ENCODE measurements around the gene SLC35F4.

DNA sequence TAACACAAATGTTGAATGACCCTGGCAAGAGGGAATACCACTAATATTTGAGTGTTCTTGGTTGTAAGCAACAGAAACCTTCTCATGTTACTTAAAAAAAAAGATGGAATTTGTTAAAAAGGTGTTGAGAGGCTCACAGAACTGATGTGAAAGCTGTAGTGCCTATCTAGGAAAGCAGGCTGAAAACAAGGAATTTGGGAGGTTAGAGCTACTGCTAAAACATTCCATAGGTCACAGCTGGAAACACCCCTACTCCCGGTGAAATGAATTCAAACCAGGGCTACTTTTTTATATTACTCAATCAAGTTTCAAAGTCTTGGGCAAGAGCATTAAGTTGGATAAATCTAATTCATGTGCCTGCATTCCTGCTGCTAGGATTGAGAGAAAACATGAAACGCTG is 104.1 kb downstream of the SLC35F4 start:
- TF ChIP-seq POLR2A (IDR thresholded peaks at IDR 0.05; ENCODE audit: borderline replicate concordance, extremely low read depth, insufficient read depth, insufficient read length) (no peak), TCF7L2 (IDR thresholded peaks at IDR 0.05; ENCODE audit: borderline replicate concordance, extremely low read depth, insufficient read depth, insufficient read length) (no peak), EZH2 (IDR thresholded peaks at IDR 0.05) (no peak), POLR2AphosphoS5 (IDR thresholded peaks at IDR 0.05; ENCODE audit: low read depth, low read length) (no peak), EZH2phosphoT487 (IDR thresholded peaks at IDR 0.05; ENCODE audit: borderline replicate concordance) (no peak), YY1 (IDR thresholded peaks at IDR 0.05; ENCODE audit: extremely low read depth, insufficient replicate concordance, low read depth, low read length) (no peak), SIN3A (IDR thresholded peaks at IDR 0.05; ENCODE audit: low read depth) (no peak), SP1 (IDR thresholded peaks at IDR 0.05; ENCODE audit: low read depth) (no peak), ZNF274 (IDR thresholded peaks at IDR 0.05; ENCODE audit: low read depth, low read length) (no peak)
- TF ChIP-seq, protein P1, sequence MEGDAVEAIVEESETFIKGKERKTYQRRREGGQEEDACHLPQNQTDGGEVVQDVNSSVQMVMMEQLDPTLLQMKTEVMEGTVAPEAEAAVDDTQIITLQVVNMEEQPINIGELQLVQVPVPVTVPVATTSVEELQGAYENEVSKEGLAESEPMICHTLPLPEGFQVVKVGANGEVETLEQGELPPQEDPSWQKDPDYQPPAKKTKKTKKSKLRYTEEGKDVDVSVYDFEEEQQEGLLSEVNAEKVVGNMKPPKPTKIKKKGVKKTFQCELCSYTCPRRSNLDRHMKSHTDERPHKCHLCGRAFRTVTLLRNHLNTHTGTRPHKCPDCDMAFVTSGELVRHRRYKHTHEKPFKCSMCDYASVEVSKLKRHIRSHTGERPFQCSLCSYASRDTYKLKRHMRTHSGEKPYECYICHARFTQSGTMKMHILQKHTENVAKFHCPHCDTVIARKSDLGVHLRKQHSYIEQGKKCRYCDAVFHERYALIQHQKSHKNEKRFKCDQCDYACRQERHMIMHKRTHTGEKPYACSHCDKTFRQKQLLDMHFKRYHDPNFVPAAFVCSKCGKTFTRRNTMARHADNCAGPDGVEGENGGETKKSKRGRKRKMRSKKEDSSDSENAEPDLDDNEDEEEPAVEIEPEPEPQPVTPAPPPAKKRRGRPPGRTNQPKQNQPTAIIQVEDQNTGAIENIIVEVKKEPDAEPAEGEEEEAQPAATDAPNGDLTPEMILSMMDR (IDR thresholded peaks at IDR 0.05 in 2 of 3, conservative IDR thresholded peaks at IDR 0.05 in 1 of 3; ENCODE audit: borderline replicate concordance in 1 of 3, insufficient read depth in 1 of 3, low read depth in 2 of 3, low read length in 2 of 3): no peak
- TF ChIP-seq, protein P2, sequence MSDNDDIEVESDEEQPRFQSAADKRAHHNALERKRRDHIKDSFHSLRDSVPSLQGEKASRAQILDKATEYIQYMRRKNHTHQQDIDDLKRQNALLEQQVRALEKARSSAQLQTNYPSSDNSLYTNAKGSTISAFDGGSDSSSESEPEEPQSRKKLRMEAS (IDR thresholded peaks at IDR 0.05): no peak
- TF ChIP-seq, protein P3, sequence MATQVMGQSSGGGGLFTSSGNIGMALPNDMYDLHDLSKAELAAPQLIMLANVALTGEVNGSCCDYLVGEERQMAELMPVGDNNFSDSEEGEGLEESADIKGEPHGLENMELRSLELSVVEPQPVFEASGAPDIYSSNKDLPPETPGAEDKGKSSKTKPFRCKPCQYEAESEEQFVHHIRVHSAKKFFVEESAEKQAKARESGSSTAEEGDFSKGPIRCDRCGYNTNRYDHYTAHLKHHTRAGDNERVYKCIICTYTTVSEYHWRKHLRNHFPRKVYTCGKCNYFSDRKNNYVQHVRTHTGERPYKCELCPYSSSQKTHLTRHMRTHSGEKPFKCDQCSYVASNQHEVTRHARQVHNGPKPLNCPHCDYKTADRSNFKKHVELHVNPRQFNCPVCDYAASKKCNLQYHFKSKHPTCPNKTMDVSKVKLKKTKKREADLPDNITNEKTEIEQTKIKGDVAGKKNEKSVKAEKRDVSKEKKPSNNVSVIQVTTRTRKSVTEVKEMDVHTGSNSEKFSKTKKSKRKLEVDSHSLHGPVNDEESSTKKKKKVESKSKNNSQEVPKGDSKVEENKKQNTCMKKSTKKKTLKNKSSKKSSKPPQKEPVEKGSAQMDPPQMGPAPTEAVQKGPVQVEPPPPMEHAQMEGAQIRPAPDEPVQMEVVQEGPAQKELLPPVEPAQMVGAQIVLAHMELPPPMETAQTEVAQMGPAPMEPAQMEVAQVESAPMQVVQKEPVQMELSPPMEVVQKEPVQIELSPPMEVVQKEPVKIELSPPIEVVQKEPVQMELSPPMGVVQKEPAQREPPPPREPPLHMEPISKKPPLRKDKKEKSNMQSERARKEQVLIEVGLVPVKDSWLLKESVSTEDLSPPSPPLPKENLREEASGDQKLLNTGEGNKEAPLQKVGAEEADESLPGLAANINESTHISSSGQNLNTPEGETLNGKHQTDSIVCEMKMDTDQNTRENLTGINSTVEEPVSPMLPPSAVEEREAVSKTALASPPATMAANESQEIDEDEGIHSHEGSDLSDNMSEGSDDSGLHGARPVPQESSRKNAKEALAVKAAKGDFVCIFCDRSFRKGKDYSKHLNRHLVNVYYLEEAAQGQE (IDR thresholded peaks at IDR 0.05; ENCODE audit: low read depth): no peak
- TF ChIP-seq, protein P4, sequence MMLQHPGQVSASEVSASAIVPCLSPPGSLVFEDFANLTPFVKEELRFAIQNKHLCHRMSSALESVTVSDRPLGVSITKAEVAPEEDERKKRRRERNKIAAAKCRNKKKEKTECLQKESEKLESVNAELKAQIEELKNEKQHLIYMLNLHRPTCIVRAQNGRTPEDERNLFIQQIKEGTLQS (IDR thresholded peaks at IDR 0.05): no peak
- TF ChIP-seq, protein P5, sequence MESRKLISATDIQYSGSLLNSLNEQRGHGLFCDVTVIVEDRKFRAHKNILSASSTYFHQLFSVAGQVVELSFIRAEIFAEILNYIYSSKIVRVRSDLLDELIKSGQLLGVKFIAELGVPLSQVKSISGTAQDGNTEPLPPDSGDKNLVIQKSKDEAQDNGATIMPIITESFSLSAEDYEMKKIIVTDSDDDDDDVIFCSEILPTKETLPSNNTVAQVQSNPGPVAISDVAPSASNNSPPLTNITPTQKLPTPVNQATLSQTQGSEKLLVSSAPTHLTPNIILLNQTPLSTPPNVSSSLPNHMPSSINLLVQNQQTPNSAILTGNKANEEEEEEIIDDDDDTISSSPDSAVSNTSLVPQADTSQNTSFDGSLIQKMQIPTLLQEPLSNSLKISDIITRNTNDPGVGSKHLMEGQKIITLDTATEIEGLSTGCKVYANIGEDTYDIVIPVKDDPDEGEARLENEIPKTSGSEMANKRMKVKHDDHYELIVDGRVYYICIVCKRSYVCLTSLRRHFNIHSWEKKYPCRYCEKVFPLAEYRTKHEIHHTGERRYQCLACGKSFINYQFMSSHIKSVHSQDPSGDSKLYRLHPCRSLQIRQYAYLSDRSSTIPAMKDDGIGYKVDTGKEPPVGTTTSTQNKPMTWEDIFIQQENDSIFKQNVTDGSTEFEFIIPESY (IDR thresholded peaks at IDR 0.05; ENCODE audit: extremely low read depth, insufficient replicate concordance, low read length): no peak
